Rectal smooth muscle tissue (tissue), 1 donor: Measurements from ENCODE around the gene FOLR2.
"Not testable (repeated sequence)": the region's sequence is repeated elsewhere in the genome, so short reads cannot be mapped to it uniquely, and the experiment has no call there.

ENCODE experiments used
- H3K27ac ChIP-seq: one replicate; pipeline ENCODE4 v1.7.0; 2013; ENCODE audit warnings: low read depth, low read length, inconsistent platforms
- H3K27me3 ChIP-seq: one replicate; pipeline ENCODE4 v1.7.0; 2013; ENCODE audit warnings: low read length; ENCODE audit not compliant: control insufficient read depth, insufficient read depth
- H3K36me3 ChIP-seq: one replicate; pipeline ENCODE4 v1.7.0; 2013; ENCODE audit warnings: low read length; ENCODE audit not compliant: control insufficient read depth, insufficient read depth
- H3K4me1 ChIP-seq: one replicate; pipeline ENCODE4 v1.7.0; 2013; ENCODE audit warnings: low read length; ENCODE audit not compliant: control insufficient read depth, insufficient read depth
- H3K4me3 ChIP-seq: one replicate; pipeline ENCODE4 v1.7.0; 2013; ENCODE audit warnings: low read length
- H3K9ac ChIP-seq: one replicate; pipeline ENCODE4 v1.7.0; 2013; ENCODE audit warnings: low read length

FOLR2 gene

DNA sequence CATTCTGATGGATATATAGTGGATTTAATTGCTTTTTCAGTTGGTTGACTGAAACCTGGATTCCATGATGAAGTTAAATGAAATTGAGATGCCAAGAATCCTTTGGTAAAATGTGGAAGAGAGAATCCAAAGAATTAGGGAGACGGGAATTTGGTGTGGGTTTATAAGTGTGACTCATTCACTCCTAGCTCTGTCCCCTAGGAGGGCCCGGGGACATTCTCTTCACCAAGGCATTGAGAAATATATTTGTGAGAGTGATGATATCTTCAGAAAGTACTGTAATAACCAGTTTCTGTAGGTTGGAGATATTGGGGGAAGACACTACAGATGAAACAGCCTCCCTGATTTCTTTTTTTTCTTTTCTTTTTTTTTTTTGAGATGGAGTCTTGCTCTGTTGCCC lies 41.0 kb downstream of the FOLR2 start:
- no peak overlapping the region for H3K4me3 ChIP-seq
- H3K36me3 ChIP-seq = no peaks in the 10 kb centered on the region
- no peak overlapping the region for H3K9ac ChIP-seq
- H3K27ac ChIP-seq = no peak overlapping the region
- no peaks in the 10 kb centered on the region for H3K27me3 ChIP-seq
- no peaks in the 10 kb centered on the region for H3K4me1 ChIP-seq

DNA sequence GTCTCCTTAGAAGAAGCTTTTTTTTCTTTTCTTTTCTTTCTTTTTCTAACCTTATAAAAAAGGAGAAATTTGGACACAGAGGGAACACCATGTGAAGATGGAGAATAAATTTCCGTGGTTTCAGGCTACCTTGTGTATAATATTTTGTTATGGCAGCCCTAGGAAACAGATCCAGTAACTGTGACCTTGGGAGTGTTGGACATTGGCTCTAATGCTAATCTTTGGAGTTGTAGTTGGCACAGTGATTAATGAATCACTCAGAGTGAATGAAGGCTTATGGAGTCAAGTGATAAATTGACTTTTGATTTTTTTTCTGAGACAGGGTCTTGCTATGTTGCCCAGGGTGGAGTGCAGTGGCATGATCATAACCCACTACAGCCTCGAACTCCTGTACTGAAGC lies 42.9 kb downstream of the FOLR2 start:
- no peaks in the 10 kb centered on the region for H3K27me3 ChIP-seq
- no peak overlapping the region for H3K9ac ChIP-seq
- no peak overlapping the region for H3K4me3 ChIP-seq
- no peaks in the 10 kb centered on the region for H3K4me1 ChIP-seq
- H3K36me3 ChIP-seq = no peaks in the 10 kb centered on the region
- H3K27ac ChIP-seq = no peak overlapping the region

GRCh38 chr11:72260574-72260973 lies 44.0 kb downstream of the FOLR2 start:
- Histone ChIP-seq H3K9ac (no peak overlapping the region), H3K36me3 (no peaks in the 10 kb centered on the region), H3K27me3 (no peaks in the 10 kb centered on the region), H3K4me1 (no peaks in the 10 kb centered on the region), H3K4me3 (no peak overlapping the region), H3K27ac (no peak overlapping the region)

- Histone ChIP-seq H3K9ac (no peak overlapping the region), H3K4me1 (no peaks in the 10 kb centered on the region), H3K27me3 (no peaks in the 10 kb centered on the region), H3K4me3 (no peak overlapping the region), H3K27ac (no peak overlapping the region), H3K36me3 (no peaks in the 10 kb centered on the region)
Observed at GRCh38 chr11:72263361-72263760, 46.8 kb downstream of the FOLR2 start.

DNA sequence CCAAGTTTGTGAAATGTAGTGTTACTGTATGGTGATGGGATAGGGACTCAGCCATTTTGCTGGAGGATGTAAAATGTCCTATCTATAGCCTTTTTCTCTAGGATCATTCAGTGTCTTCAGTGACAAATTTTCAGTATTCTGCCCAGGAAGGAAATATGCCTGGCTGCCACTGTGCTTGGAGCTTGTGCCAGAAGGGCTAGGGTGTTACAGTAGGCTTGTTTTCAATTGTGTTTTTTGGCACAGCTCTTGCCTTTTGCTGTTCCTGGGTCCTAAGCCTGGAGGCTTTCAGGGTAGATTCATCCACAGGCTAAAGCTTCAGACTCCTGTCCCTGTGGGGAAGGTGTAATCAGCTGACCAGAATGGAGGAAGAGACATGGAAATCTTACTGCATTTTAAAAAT lies 49.4 kb downstream of the FOLR2 start:
- H3K4me3 ChIP-seq = no peak overlapping the region
- H3K27me3 ChIP-seq = no peaks in the 10 kb centered on the region
- H3K9ac ChIP-seq = no peak overlapping the region
- H3K36me3 ChIP-seq = no peaks in the 10 kb centered on the region
- H3K4me1 ChIP-seq = no peaks in the 10 kb centered on the region
- H3K27ac ChIP-seq = no peak overlapping the region

- H3K9ac ChIP-seq, H3K4me3 ChIP-seq, H3K4me1 ChIP-seq, H3K27ac ChIP-seq, H3K27me3 ChIP-seq, H3K36me3 ChIP-seq: not testable (repeated sequence)
Observed at GRCh38 chr11:72266960-72267359, 50.4 kb downstream of the FOLR2 start.

- Histone ChIP-seq H3K27ac (no peak overlapping the region), H3K9ac (no peak overlapping the region), H3K4me3 (no peak overlapping the region), H3K36me3 (no peaks in the 10 kb centered on the region), H3K27me3 (no peaks in the 10 kb centered on the region), H3K4me1 (no peaks in the 10 kb centered on the region)
Observed at GRCh38 chr11:72267956-72268617, 51.5 kb downstream of the FOLR2 start.
